ENCODE data around the gene ALPG.
"Not testable (repeated sequence)": the region's sequence is repeated elsewhere in the genome, so short reads cannot be mapped to it uniquely, and the experiment has no call there.

Gene ALPG

GRCh38 chr2:232443047-232443446, 36.4 kb downstream of the ALPG start:
- 80 to 86% methylated on average over 8 to 9 of the region's 13 CpGs for WGBS, 2 experiments
- peaks cover 12% of the 10 kb centered on the region for H3K27me3 ChIP-seq (ENCODE audit: control insufficient read depth, insufficient read depth, low read length, poor library complexity, severe bottlenecking)
- not testable (repeated sequence) for H3K36me3 ChIP-seq (ENCODE audit: control insufficient read depth, insufficient read depth, low read length); H3K9me3 ChIP-seq (ENCODE audit: control insufficient read depth, low read length); H3K4me1 ChIP-seq (ENCODE audit: control insufficient read depth, insufficient read depth, low read length); H3K27ac ChIP-seq (ENCODE audit: insufficient read depth, low read depth, low read length, poor library complexity, severe bottlenecking); H3K4me3 ChIP-seq (ENCODE audit: insufficient read depth, low read depth, low read length)

- not testable (repeated sequence) for H3K4me3 ChIP-seq (ENCODE audit: insufficient read depth, low read depth, low read length); H3K4me1 ChIP-seq (ENCODE audit: control insufficient read depth, insufficient read depth, low read length); H3K36me3 ChIP-seq (ENCODE audit: control insufficient read depth, insufficient read depth, low read length); H3K27ac ChIP-seq (ENCODE audit: insufficient read depth, low read depth, low read length, poor library complexity, severe bottlenecking); H3K9me3 ChIP-seq (ENCODE audit: control insufficient read depth, low read length)
- peaks cover 12% of the 10 kb centered on the region for H3K27me3 ChIP-seq (ENCODE audit: control insufficient read depth, insufficient read depth, low read length, poor library complexity, severe bottlenecking)
- 85% methylated on average over 16 of the region's 21 CpGs for WGBS, 2 experiments
Measured at GRCh38 chr2:232443669-232444408, 37.2 kb downstream of the ALPG start.

- WGBS, 2 experiments, result 83% methylated on average over 21 of the region's 21 CpGs
- H3K27ac ChIP-seq (ENCODE audit: insufficient read depth, low read depth, low read length, poor library complexity, severe bottlenecking), result no peak overlapping the region
- no peaks in the 10 kb centered on the region for H3K36me3 ChIP-seq (ENCODE audit: control insufficient read depth, insufficient read depth, low read length)
- H3K4me3 ChIP-seq (ENCODE audit: insufficient read depth, low read depth, low read length), result no peak overlapping the region
- H3K27me3 ChIP-seq (ENCODE audit: control insufficient read depth, insufficient read depth, low read length, poor library complexity, severe bottlenecking), result peaks cover 13% of the 10 kb centered on the region
- H3K4me1 ChIP-seq (ENCODE audit: control insufficient read depth, insufficient read depth, low read length), result peaks cover 9% of the 10 kb centered on the region
- H3K9me3 ChIP-seq (ENCODE audit: control insufficient read depth, low read length), result no peaks in the 10 kb centered on the region
Measured at GRCh38 chr2:232444409-232445148, 37.9 kb downstream of the ALPG start.

- not testable (repeated sequence) for H3K4me1 ChIP-seq (ENCODE audit: control insufficient read depth, insufficient read depth, low read length); H3K4me3 ChIP-seq (ENCODE audit: insufficient read depth, low read depth, low read length); H3K36me3 ChIP-seq (ENCODE audit: control insufficient read depth, insufficient read depth, low read length); H3K27ac ChIP-seq (ENCODE audit: insufficient read depth, low read depth, low read length, poor library complexity, severe bottlenecking); H3K9me3 ChIP-seq (ENCODE audit: control insufficient read depth, low read length)
- H3K27me3 ChIP-seq (ENCODE audit: control insufficient read depth, insufficient read depth, low read length, poor library complexity, severe bottlenecking), result peaks cover 20% of the 10 kb centered on the region
- 86 to 87% methylated on average over 20 to 25 of the region's 29 CpGs for WGBS, 2 experiments
Measured at GRCh38 chr2:232445149-232445885, 38.7 kb downstream of the ALPG start.

GRCh38 chr2:232446266-232446777, 39.7 kb downstream of the ALPG start:
- WGBS, 2 experiments, result 25 to 28% methylated on average over 7 of the region's 9 CpGs
- not testable (repeated sequence) for H3K27ac ChIP-seq (ENCODE audit: insufficient read depth, low read depth, low read length, poor library complexity, severe bottlenecking); H3K9me3 ChIP-seq (ENCODE audit: control insufficient read depth, low read length); H3K4me3 ChIP-seq (ENCODE audit: insufficient read depth, low read depth, low read length); H3K4me1 ChIP-seq (ENCODE audit: control insufficient read depth, insufficient read depth, low read length); H3K36me3 ChIP-seq (ENCODE audit: control insufficient read depth, insufficient read depth, low read length)
- H3K27me3 ChIP-seq (ENCODE audit: control insufficient read depth, insufficient read depth, low read length, poor library complexity, severe bottlenecking), result peaks cover 22% of the 10 kb centered on the region

GRCh38 chr2:232447091-232447620, 40.5 kb downstream of the ALPG start:
- no peaks in the 10 kb centered on the region for H3K9me3 ChIP-seq (ENCODE audit: control insufficient read depth, low read length)
- no peak overlapping the region for H3K4me3 ChIP-seq (ENCODE audit: insufficient read depth, low read depth, low read length)
- no peaks in the 10 kb centered on the region for H3K36me3 ChIP-seq (ENCODE audit: control insufficient read depth, insufficient read depth, low read length)
- no peak overlapping the region for H3K27ac ChIP-seq (ENCODE audit: insufficient read depth, low read depth, low read length, poor library complexity, severe bottlenecking)
- peaks cover 9% of the 10 kb centered on the region for H3K4me1 ChIP-seq (ENCODE audit: control insufficient read depth, insufficient read depth, low read length)
- WGBS, 2 experiments, result 88 to 90% methylated on average over 9 of the region's 9 CpGs
- peaks cover 22% of the 10 kb centered on the region for H3K27me3 ChIP-seq (ENCODE audit: control insufficient read depth, insufficient read depth, low read length, poor library complexity, severe bottlenecking)

- no peaks in the 10 kb centered on the region for H3K9me3 ChIP-seq (ENCODE audit: control insufficient read depth, low read length)
- WGBS, 2 experiments, result 84 to 87% methylated on average over 18 of the region's 18 CpGs
- H3K4me1 ChIP-seq (ENCODE audit: control insufficient read depth, insufficient read depth, low read length), result peaks cover 9% of the 10 kb centered on the region
- no peak overlapping the region for H3K27ac ChIP-seq (ENCODE audit: insufficient read depth, low read depth, low read length, poor library complexity, severe bottlenecking)
- peaks cover 22% of the 10 kb centered on the region for H3K27me3 ChIP-seq (ENCODE audit: control insufficient read depth, insufficient read depth, low read length, poor library complexity, severe bottlenecking)
- H3K36me3 ChIP-seq (ENCODE audit: control insufficient read depth, insufficient read depth, low read length), result no peaks in the 10 kb centered on the region
- H3K4me3 ChIP-seq (ENCODE audit: insufficient read depth, low read depth, low read length), result no peak overlapping the region
Measured at GRCh38 chr2:232447638-232448303, 41.1 kb downstream of the ALPG start.

GRCh38 chr2:232448304-232448690, 41.7 kb downstream of the ALPG start:
- H3K9me3 ChIP-seq (ENCODE audit: control insufficient read depth, low read length), result no peaks in the 10 kb centered on the region
- H3K27me3 ChIP-seq (ENCODE audit: control insufficient read depth, insufficient read depth, low read length, poor library complexity, severe bottlenecking), result peaks cover 22% of the 10 kb centered on the region
- peaks cover 9% of the 10 kb centered on the region for H3K4me1 ChIP-seq (ENCODE audit: control insufficient read depth, insufficient read depth, low read length)
- H3K4me3 ChIP-seq (ENCODE audit: insufficient read depth, low read depth, low read length), result no peak overlapping the region
- 22 to 23% methylated on average over 10 of the region's 10 CpGs for WGBS, 2 experiments
- no peak overlapping the region for H3K27ac ChIP-seq (ENCODE audit: insufficient read depth, low read depth, low read length, poor library complexity, severe bottlenecking)
- no peaks in the 10 kb centered on the region for H3K36me3 ChIP-seq (ENCODE audit: control insufficient read depth, insufficient read depth, low read length)

GRCh38 chr2:232449964-232450363, 43.3 kb downstream of the ALPG start:
- no peak overlapping the region for H3K4me3 ChIP-seq (ENCODE audit: insufficient read depth, low read depth, low read length)
- H3K4me1 ChIP-seq (ENCODE audit: control insufficient read depth, insufficient read depth, low read length), result peaks cover 9% of the 10 kb centered on the region
- H3K9me3 ChIP-seq (ENCODE audit: control insufficient read depth, low read length), result no peaks in the 10 kb centered on the region
- 77 to 81% methylated on average over 12 of the region's 12 CpGs for WGBS, 2 experiments
- peaks cover 22% of the 10 kb centered on the region for H3K27me3 ChIP-seq (ENCODE audit: control insufficient read depth, insufficient read depth, low read length, poor library complexity, severe bottlenecking)
- H3K36me3 ChIP-seq (ENCODE audit: control insufficient read depth, insufficient read depth, low read length), result no peaks in the 10 kb centered on the region
- no peak overlapping the region for H3K27ac ChIP-seq (ENCODE audit: insufficient read depth, low read depth, low read length, poor library complexity, severe bottlenecking)
